ENCODE data around the gene MZB1. TPM values are rescaled to one million over a fixed set of nuclear protein-coding genes. Genes with fewer than 3 reads are reported as not detected.

The MZB1 gene
- polyA plus RNA-seq, 1 donor from 2014 or later, result not detected

DNA sequence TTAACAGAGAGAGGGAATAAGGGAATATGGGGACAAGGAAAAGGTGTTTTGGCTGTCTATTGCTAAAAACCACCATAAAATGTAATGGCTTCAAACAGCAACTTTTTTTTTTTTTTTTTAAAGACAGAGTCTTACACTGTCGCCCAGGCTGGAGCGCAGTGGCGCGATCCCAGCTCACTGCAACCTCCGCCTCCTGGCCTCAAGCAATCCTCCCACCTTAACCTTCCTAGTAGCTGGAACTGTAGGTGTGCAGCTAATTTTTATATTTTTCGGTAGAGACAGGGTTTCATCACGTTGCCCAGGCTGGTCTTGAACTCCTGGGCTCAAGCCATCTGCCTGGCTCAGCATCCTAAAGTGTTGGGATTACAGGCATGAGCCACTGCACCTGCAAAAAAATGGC lies 18.5 kb upstream of the MZB1 start:
- Histone ChIP-seq H3K9ac (ENCODE audit: low read length) (no peak overlapping the region), H3K9me2 (ENCODE audit: insufficient read depth, low read length) (no peaks in the 10 kb centered on the region), H4K20me1 (ENCODE audit: insufficient read depth) (no peaks in the 10 kb centered on the region), H3K27ac (ENCODE audit: low read length) (no peak overlapping the region), H3K9me3 (ENCODE audit: low read length) (no peaks in the 10 kb centered on the region), H3K36me3 (ENCODE audit: insufficient read depth, low read length) (no peaks in the 10 kb centered on the region), H3K27me3 (ENCODE audit: insufficient read depth, low read depth, low read length) (no peaks in the 10 kb centered on the region), H3K4me3 (ENCODE audit: low read length) (no peak overlapping the region), H3F3A (ENCODE audit: insufficient read depth, low read length, poor library complexity, severe bottlenecking) (no peaks in the 10 kb centered on the region), H3K4me2 (ENCODE audit: low read length) (no peak overlapping the region), H3K79me2 (replicated peaks; ENCODE audit: insufficient read depth, low read length) (no peaks in the 10 kb centered on the region), H2AFZ (ENCODE audit: low read depth, low read length) (no peak overlapping the region)
- TF ChIP-seq CTCF (IDR thresholded peaks at IDR 0.05; ENCODE audit: poor library complexity, severe bottlenecking), result no peak
- TF ChIP-seq MXI1 (conservative IDR thresholded peaks at IDR 0.05; ENCODE audit: poor library complexity, severe bottlenecking), result no peak
- TF ChIP-seq SMC3 (conservative IDR thresholded peaks at IDR 0.05; ENCODE audit: poor library complexity), result no peak
- no peak for TF ChIP-seq REST (IDR thresholded peaks at IDR 0.05; ENCODE audit: borderline replicate concordance)
- TF ChIP-seq EZH2 (IDR thresholded peaks at IDR 0.05; ENCODE audit: borderline replicate concordance, insufficient read depth, low read length, poor library complexity, severe bottlenecking), result no peak
- TF ChIP-seq TAF1 (IDR thresholded peaks at IDR 0.05; ENCODE audit: low read depth), result no peak
- TF ChIP-seq RAD21 (conservative IDR thresholded peaks at IDR 0.05), result no peak
- no peak for TF ChIP-seq EP300 (conservative IDR thresholded peaks at IDR 0.05; ENCODE audit: poor library complexity, severe bottlenecking)

- Histone ChIP-seq H3K27me3 (ENCODE audit: insufficient read depth, low read depth, low read length) (no peaks in the 10 kb centered on the region), H3K4me3 (ENCODE audit: low read length) (no peak overlapping the region), H3K9me3 (ENCODE audit: low read length) (no peaks in the 10 kb centered on the region), H3K9ac (ENCODE audit: low read length) (no peak overlapping the region), H3K36me3 (ENCODE audit: insufficient read depth, low read length) (no peaks in the 10 kb centered on the region), H3K79me2 (replicated peaks; ENCODE audit: insufficient read depth, low read length) (no peaks in the 10 kb centered on the region), H3K27ac (ENCODE audit: low read length) (no peak overlapping the region), H3K9me2 (ENCODE audit: insufficient read depth, low read length) (no peaks in the 10 kb centered on the region), H3F3A (ENCODE audit: insufficient read depth, low read length, poor library complexity, severe bottlenecking) (no peaks in the 10 kb centered on the region), H4K20me1 (ENCODE audit: insufficient read depth) (no peaks in the 10 kb centered on the region), H3K4me2 (ENCODE audit: low read length) (no peak overlapping the region), H2AFZ (ENCODE audit: low read depth, low read length) (no peak overlapping the region)
- no peak for TF ChIP-seq EP300 (conservative IDR thresholded peaks at IDR 0.05; ENCODE audit: poor library complexity, severe bottlenecking)
- no peak for TF ChIP-seq POLR2AphosphoS5 (IDR thresholded peaks at IDR 0.05)
- TF ChIP-seq CTCF (IDR thresholded peaks at IDR 0.05; ENCODE audit: poor library complexity, severe bottlenecking), result no peak
- no peak for TF ChIP-seq RAD21 (conservative IDR thresholded peaks at IDR 0.05)
- no peak for TF ChIP-seq REST (IDR thresholded peaks at IDR 0.05; ENCODE audit: borderline replicate concordance)
- no peak for TF ChIP-seq MXI1 (conservative IDR thresholded peaks at IDR 0.05; ENCODE audit: poor library complexity, severe bottlenecking)
- no peak for TF ChIP-seq TAF1 (IDR thresholded peaks at IDR 0.05; ENCODE audit: low read depth)
- TF ChIP-seq SMC3 (conservative IDR thresholded peaks at IDR 0.05; ENCODE audit: poor library complexity), result no peak
- no peak for TF ChIP-seq EZH2 (IDR thresholded peaks at IDR 0.05; ENCODE audit: borderline replicate concordance, insufficient read depth, low read length, poor library complexity, severe bottlenecking)
Observed at GRCh38 chr5:139407517-139407916, 17.8 kb upstream of the MZB1 start.

All from neural cell (in vitro differentiated cells).